GM21381 (cell line): ENCODE data around the gene SMOC1.

Experiments
- ATAC-seq: cut with Tn5 transposase; IDR thresholded peaks from one replicate; pipeline ENCODE4 v1.9.1; 2021; ENCODE audit warnings: mild to moderate bottlenecking, moderate library complexity; ENCODE audit not compliant: unreplicated experiment

Gene SMOC1

GRCh38 chr14:69979882-69980281 lies 100.7 kb downstream of the SMOC1 start:
- ATAC-seq = no peak

GRCh38 chr14:69980457-69981425 lies 101.5 kb downstream of the SMOC1 start:
- no peak for ATAC-seq

- ATAC-seq = no peak
Observed at GRCh38 chr14:69982220-69982839, 103.1 kb downstream of the SMOC1 start.

GRCh38 chr14:69982886-69983285 lies 103.7 kb downstream of the SMOC1 start:
- ATAC-seq = no peak

- ATAC-seq = no peak
Observed at GRCh38 chr14:69983317-69983716, 104.1 kb downstream of the SMOC1 start.

GRCh38 chr14:69985463-69985862 lies 106.2 kb downstream of the SMOC1 start:
- no peak for ATAC-seq

GRCh38 chr14:69986336-69986735 lies 107.1 kb downstream of the SMOC1 start:
- no peak for ATAC-seq

GRCh38 chr14:69987406-69988121 lies 108.3 kb downstream of the SMOC1 start:
- ATAC-seq = no peak

GRCh38 chr14:69988979-69989378 lies 109.8 kb downstream of the SMOC1 start:
- ATAC-seq = no peak

- ATAC-seq = no peak
Observed at GRCh38 chr14:69989622-69990021, 110.4 kb downstream of the SMOC1 start.

- ATAC-seq = no peak
Observed at GRCh38 chr14:69990323-69990722, 111.1 kb downstream of the SMOC1 start.

GRCh38 chr14:69991422-69991821 lies 112.2 kb downstream of the SMOC1 start:
- ATAC-seq = no peak

- no peak for ATAC-seq
Observed at GRCh38 chr14:69992564-69992963, 113.3 kb downstream of the SMOC1 start.

GRCh38 chr14:69993326-69993725 lies 114.1 kb downstream of the SMOC1 start:
- no peak for ATAC-seq

GRCh38 chr14:69994002-69994401 lies 114.8 kb downstream of the SMOC1 start:
- no peak for ATAC-seq

- ATAC-seq = no peak
Observed at GRCh38 chr14:69996216-69996615, 117.0 kb downstream of the SMOC1 start.

- no peak for ATAC-seq
Observed at GRCh38 chr14:69997849-69998248, 118.6 kb downstream of the SMOC1 start.

- ATAC-seq = no peak
Observed at GRCh38 chr14:69999261-69999674, 120.1 kb downstream of the SMOC1 start.

- no peak for ATAC-seq
Observed at GRCh38 chr14:70000601-70001000, 121.4 kb downstream of the SMOC1 start.

- no peak for ATAC-seq
Observed at GRCh38 chr14:70002589-70003346, 123.6 kb downstream of the SMOC1 start.

- ATAC-seq = no peak
Observed at GRCh38 chr14:70004791-70005190, 125.6 kb downstream of the SMOC1 start.
